ENCODE results near the gene MAD1L1.
"Not testable (repeated sequence)": the region's sequence is repeated elsewhere in the genome, so short reads cannot be mapped to it uniquely, and the experiment has no call there.

MAD1L1 gene

DNA sequence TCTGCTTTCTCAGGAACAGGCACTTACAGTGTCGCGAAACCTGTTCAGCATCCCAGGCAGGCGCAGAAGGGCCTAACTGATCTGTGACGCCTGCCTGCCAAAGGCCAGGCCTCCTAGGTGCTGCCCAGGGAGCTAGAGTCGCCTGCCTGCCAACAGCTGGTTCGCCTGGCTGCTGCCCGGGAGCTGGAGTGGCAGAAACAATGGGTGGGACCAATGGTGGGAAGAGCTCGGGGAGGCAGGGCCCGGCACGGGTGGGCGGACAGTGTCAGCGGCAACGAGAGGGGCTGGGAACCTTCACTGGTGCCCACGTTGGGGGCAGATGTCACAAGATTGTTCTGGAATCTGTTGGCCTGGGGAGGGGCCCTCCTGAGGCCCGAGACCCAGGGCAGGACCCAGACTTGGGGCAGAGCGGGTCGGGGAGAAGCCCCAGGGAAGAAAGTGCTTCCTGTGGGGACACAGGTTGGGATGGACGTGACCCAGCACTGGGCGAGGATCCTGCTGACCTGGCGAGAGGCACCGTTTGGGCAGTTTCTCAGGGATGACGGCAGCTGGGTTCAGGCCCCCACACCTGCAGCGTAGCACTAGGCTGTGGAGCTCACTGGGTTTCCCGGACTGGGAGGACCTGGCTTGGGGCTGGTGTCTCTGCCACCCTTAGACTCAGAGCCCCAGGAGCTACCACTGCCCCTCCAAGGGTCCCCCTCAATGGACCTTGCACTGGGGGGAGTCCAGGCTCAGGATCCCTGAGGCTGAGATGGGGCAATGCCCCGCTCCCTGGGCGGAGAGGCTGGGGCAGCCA lies 380.8 kb downstream of the MAD1L1 start:
- DNase-seq, result no peak

- DNase-seq, result no peak
Observed at GRCh38 chr7:1850976-1851571, 381.7 kb downstream of the MAD1L1 start.

DNA sequence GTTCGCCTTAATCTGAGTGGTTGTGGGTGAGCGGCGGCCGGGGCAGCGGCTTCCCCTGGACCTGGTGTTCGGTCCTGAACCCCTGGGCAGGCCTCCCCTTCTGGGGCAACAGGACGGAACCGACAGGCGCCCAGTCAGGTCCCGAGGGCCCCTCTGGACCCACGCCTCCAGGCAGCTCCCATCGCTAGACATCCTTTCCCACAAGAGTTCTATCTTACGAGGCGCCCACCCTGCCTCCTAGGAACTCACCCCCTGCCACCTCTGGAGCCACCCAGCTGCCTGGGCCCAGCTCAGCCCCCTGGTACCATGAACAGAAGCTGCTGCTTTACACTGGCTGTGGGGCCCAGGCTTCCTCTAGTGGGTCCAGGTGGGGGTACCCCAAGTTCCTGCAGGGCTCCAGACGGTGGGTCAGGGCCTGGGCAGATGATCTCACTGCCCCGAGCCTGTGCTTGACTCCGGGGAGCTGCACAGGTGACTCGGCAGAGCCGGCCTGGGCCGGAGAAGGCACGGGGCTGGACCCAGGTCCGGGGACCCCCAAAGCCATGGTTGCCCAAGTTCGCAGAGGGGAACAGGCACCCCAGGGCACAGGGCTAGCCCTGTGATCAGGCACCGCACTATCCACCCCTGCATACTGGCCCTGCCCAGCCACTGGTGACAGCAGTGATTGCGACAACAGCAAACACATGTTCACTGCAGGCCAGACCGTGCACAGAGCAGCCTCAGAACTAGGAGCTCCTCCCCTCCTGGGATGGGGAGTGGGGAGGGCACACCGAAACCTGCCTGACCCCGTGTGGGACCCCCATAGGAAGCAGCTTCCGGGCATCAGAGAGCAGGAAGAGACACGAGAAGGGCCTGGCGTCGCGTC lies 382.4 kb downstream of the MAD1L1 start:
- no peak for DNase-seq

- DNase-seq, result no peak
Observed at GRCh38 chr7:1849351-1850041, 383.2 kb downstream of the MAD1L1 start.

DNA sequence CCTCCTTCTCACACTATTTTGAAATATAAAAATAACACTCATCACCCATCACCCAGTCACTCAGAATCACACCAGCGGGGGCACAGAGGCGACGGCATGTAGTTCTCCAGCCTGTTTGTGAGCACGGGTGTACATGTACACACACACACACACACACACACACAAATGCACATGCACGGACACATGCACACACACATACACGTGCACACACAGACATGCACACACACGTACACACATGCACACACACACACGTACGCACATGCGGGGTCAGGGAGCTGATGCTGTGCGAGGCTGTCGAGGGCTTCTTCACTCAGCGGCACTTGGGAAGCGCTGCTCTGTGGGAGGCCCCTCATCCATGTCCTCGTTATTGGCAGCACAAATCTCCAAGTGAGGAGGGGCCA lies 383.8 kb downstream of the MAD1L1 start:
- DNase-seq, result no peak

GRCh38 chr7:1848013-1848640 lies 384.6 kb downstream of the MAD1L1 start:
- no peak for DNase-seq

- DNase-seq, result no peak
Observed at GRCh38 chr7:1847260-1848001, 385.3 kb downstream of the MAD1L1 start.

GRCh38 chr7:1846331-1847065 lies 386.2 kb downstream of the MAD1L1 start:
- no peak for DNase-seq

DNA sequence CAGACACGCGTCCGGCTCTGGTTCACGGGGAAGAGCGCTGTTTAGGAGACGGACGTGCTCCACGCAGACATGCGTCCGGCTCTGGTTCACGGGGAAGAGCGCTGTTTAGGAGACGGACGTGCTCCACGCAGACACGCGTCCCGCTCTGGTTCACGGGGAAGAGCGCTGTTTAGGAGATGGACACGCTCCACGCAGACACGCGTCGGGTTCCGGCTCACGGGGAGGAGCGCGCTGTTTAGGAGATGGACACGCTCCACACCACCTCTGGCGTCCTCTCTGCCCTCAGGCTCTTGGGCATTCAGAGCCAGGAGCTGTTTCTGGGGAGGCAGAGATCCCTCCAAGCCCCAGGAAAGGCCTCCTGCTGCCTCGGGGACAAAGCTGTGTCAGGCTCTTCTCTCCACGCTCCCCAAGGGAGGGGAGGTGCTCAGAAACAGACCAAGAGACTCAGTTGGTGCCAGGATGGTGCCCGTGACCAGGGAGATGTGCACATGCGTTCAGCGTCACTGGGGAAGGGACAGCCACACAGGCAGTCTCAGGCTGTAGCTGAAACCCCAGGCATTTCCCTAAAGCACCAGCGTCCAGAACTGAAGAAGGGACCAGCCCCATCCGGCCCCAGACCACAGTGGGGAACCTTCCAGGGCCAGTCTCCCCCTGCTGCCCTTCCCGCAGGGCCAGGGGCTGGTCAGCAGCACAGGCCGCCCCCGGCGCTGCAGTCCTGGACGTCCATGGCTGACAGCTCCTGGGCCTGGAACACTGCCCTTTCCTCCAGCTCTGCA lies 387.0 kb downstream of the MAD1L1 start:
- DNase-seq, result no peak

DNA sequence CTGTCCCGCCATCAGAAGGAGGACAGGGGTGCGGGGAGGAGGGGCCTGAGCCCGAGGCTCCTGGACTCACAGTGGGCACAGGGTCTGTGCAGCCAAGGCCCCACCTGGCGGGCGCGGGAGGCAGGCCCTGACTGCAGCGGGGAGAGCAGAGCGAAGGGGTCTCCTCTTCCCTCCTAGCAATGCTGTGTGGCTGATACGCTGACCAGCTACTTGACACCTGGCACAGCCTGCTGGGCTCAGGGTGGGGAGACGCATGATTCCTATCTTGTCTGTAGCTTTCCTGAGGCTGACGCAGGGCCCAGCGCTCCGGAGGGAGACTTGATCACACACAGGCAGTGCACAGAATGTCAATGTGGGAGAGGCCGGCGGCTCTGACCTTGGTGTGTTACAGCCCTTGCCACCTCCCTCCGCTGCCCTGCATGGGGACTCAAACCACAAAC lies 387.8 kb downstream of the MAD1L1 start:
- no peak for DNase-seq

GRCh38 chr7:1844336-1844950 lies 388.3 kb downstream of the MAD1L1 start:
- no peak for DNase-seq

GRCh38 chr7:1843921-1844335 lies 388.8 kb downstream of the MAD1L1 start:
- DNase-seq, result no peak

- peak; percentile 20 for DNase-seq
Observed at GRCh38 chr7:1843271-1843861, 389.4 kb downstream of the MAD1L1 start.

DNA sequence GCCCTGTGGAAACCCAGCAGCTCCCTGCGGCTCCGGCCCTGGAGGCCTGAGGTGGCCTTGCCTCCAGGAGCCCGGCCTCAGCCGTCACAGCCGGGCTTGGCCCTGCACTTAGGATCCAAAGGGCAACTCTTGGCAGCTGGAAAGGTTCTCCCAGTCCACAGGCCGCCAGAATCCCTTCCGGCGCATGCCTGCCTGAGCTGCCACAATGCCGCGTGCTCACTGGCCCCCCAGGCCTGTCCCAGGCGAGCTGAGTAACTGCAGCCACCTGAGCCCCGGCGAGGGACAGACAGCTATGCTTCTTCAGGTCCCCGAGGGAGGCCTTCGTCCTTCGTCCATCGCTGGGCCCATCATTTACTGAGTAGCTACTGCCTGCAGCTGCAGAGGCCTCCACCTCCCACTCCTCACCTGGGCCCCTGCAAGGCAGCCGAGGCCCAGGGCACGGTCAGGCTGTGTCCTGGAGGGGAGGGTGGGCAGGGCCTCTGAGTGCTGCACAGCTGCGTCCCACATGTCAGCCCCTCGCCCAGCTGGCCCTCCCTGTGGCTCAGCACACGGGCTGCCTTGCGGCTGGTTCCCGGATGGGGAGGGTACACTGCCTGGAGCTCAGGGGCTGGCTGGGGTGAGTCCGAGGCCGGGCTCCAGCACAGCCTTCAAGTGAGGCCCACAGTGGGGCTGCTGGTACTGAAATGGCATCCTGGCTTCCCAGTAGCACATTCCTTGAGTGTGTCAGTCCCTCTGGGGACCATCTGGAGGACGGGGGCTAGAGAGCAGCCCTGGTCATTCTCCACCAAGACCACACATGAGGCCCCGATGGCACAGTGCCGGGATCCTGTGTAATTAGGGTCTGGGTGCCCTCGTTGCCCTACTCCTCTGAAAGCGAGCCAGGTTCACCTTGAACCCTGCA lies 390.2 kb downstream of the MAD1L1 start:
- no peak for DNase-seq

DNA sequence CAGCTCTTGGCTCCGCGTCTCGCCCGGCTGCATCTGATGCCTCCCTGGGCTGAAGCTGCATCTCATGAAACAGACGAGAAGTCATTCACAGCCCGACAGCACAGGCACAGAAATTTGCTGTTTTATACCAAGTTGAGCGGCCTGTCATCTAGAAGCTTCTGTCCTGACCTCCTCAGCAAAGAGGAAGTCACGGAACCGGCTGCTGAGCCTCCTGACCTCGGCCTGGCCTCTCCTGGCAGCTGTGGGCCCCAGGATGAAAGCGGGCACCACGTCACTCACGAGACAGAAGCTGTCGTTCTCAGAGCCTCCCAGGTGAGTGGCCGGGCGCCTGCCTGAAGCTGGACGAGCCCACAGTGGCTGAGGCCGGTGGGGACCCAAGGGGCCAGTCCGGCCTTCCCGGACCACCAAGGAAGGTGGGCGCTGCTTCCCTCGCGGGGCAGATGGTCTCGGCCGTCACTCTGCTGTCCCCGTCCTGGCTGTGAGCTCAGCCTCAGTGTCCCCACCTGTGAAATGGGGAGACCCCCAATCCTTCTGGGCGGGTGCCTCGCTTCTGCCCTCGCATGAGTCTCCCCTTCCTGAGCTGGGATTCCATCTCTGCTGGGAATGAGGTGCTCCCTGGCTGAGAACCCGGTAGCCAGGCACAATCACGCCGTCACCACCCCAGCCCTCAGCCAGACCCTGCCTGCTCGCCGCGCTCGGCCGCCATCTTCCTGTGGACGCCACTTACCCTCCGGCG lies 391.3 kb downstream of the MAD1L1 start:
- not testable (repeated sequence) for DNase-seq

GRCh38 chr7:1840744-1841143 lies 392.0 kb downstream of the MAD1L1 start:
- DNase-seq, result not testable (repeated sequence)

DNA sequence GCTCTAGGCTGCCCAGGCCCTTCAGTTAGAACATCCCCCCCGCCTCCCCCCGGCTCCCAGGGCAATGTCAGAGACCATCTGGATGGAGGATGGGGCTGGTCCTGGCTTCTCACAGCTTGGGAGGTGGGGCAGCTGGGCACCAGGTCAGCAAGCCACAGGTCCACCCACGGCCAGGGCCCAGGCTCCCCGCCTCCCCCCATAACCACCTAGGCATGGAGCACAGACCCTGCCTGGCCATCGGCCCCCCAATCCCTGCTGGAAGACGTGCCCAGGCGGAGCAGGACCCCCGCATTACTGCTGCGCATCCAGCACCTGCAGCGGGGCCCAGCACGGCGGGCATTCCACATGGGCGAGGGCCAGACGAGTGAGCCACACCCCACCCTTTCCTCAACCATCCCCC lies 393.0 kb downstream of the MAD1L1 start:
- no peak for DNase-seq

Measured in T1000 (cell line).